Measurements from ENCODE around the gene ACIN1.

- TF ChIP-seq CTCF (IDR thresholded peaks at IDR 0.05): no peak
- TF ChIP-seq ZFX (IDR thresholded peaks at IDR 0.05; ENCODE audit: borderline replicate concordance): no peak
These were observed 46.9 kb downstream of the ACIN1 start for GRCh38 chr14:23047751-23048693.

Data from 22Rv1 (cell line).